Mesenchymal stem cell (in vitro differentiated cells and primary cell): ENCODE measurements around the gene GALNT10.

Source experiments
- DNase-seq: peaks from one replicate; pipeline ENCODE4 v3.0.0-alpha.2; 2013
- H2AFZ ChIP-seq: one replicate; pipeline ENCODE4 v1.6.1; 2013; ENCODE audit warnings: low read depth, mild to moderate bottlenecking, control low read depth, inconsistent platforms, low read length, moderate library complexity
- H2AK5ac ChIP-seq: 2 replicates; pipeline ENCODE4 v1.6.1; 2013; ENCODE audit warnings: low read length, moderate library complexity, mild to moderate bottlenecking, inconsistent platforms; ENCODE audit not compliant: severe bottlenecking
- H2BK120ac ChIP-seq: one replicate; pipeline ENCODE4 v1.6.1; 2013; ENCODE audit warnings: low read depth, mild to moderate bottlenecking, inconsistent platforms, low read length, moderate library complexity
- H2BK12ac ChIP-seq, 2 experiments: one replicate each; pipeline ENCODE4 v1.6.1; 2013; ENCODE audit warnings: inconsistent platforms in 2 of 2, low read length in 2 of 2, mild to moderate bottlenecking in 2 of 2, moderate library complexity in 2 of 2, control low read depth in 1 of 2
- H2BK15ac ChIP-seq: one replicate; pipeline ENCODE4 v1.6.1; 2013; ENCODE audit warnings: mild to moderate bottlenecking, low read depth, inconsistent platforms; ENCODE audit not compliant: poor library complexity, severe bottlenecking
- H2BK5ac ChIP-seq: 2 replicates; pipeline ENCODE4 v1.6.1; 2013; ENCODE audit warnings: low read depth, mild to moderate bottlenecking, low read length, control low read depth, inconsistent platforms; ENCODE audit not compliant: poor library complexity, severe bottlenecking
- H3K14ac ChIP-seq, 2 experiments: one replicate each; pipeline ENCODE4 v1.6.1; 2013; ENCODE audit warnings: inconsistent platforms in 2 of 2, low read length in 2 of 2, control low read depth in 1 of 2, mild to moderate bottlenecking in 1 of 2, moderate library complexity in 1 of 2
- H3K18ac ChIP-seq, 2 experiments: one replicate each; pipeline ENCODE4 v1.6.1; 2013; ENCODE audit warnings: inconsistent platforms in 2 of 2, low read length in 2 of 2, control low read depth in 1 of 2, low read depth in 1 of 2, mild to moderate bottlenecking in 1 of 2
- H3K23ac ChIP-seq, 2 experiments: one replicate each; pipeline ENCODE4 v1.6.1; 2013; ENCODE audit warnings: inconsistent platforms in 2 of 2, low read length in 2 of 2, mild to moderate bottlenecking in 2 of 2, moderate library complexity in 2 of 2, control low read depth in 1 of 2
- H3K27ac ChIP-seq: 2 replicates; pipeline ENCODE4 v1.5.1; 2013; ENCODE audit warnings: mild to moderate bottlenecking, moderate library complexity, low read length, control low read depth, inconsistent platforms; ENCODE audit not compliant: poor library complexity, severe bottlenecking
- H3K27me3 ChIP-seq, 2 experiments: 2 replicates each; pipeline versions ENCODE4 v1.6.1 to v1.7.0; 2013; ENCODE audit warnings: low read length in 2 of 2, mild to moderate bottlenecking in 2 of 2, moderate library complexity in 2 of 2, control low read depth in 1 of 2, inconsistent platforms in 1 of 2; ENCODE audit not compliant: control insufficient read depth in 1 of 2, insufficient read depth in 1 of 2
- H3K36me3 ChIP-seq, 2 experiments: 2 replicates each; pipeline versions ENCODE4 v1.6.1 to v1.7.0; 2013; ENCODE audit warnings: low read length in 2 of 2, control low read depth in 1 of 2, inconsistent platforms in 1 of 2, low read depth in 1 of 2, mild to moderate bottlenecking in 1 of 2; ENCODE audit not compliant: insufficient read depth in 2 of 2, control insufficient read depth in 1 of 2
- H3K4ac ChIP-seq, 2 experiments: one replicate each; pipeline ENCODE4 v1.6.1; 2013; ENCODE audit warnings: inconsistent platforms in 2 of 2, low read length in 2 of 2, mild to moderate bottlenecking in 2 of 2, moderate library complexity in 2 of 2, control low read depth in 1 of 2, low read depth in 1 of 2
- H3K4me1 ChIP-seq: 2 replicates; pipeline ENCODE4 v1.6.1; 2013; ENCODE audit warnings: low read depth, low read length, control low read depth; ENCODE audit not compliant: control insufficient read depth, insufficient read depth
- H3K4me2 ChIP-seq: 2 replicates; pipeline ENCODE4 v1.6.1; 2013; ENCODE audit warnings: low read length, mild to moderate bottlenecking, inconsistent platforms; ENCODE audit not compliant: poor library complexity, severe bottlenecking
- H3K4me3 ChIP-seq, 2 experiments: 2 replicates each; pipeline versions ENCODE4 v1.5.1 to v1.7.0; 2013; ENCODE audit warnings: low read length in 2 of 2, mild to moderate bottlenecking in 2 of 2, control low read depth in 1 of 2, low read depth in 1 of 2; ENCODE audit not compliant: insufficient read depth in 1 of 2
- H3K79me1 ChIP-seq: replicated peaks from 2 replicates; pipeline ENCODE4 v1.6.1; 2013; ENCODE audit warnings: mild to moderate bottlenecking, control low read depth, low read length, inconsistent platforms; ENCODE audit not compliant: poor library complexity, severe bottlenecking
- H3K9ac ChIP-seq: 2 replicates; pipeline ENCODE4 v1.7.0; 2013; ENCODE audit warnings: mild to moderate bottlenecking, low read length, moderate library complexity
- H3K9me3 ChIP-seq: 2 replicates; pipeline ENCODE4 v1.7.0; 2013; ENCODE audit warnings: mild to moderate bottlenecking, low read length; ENCODE audit not compliant: control insufficient read depth
- H4K8ac ChIP-seq: one replicate; pipeline ENCODE4 v1.6.1; 2013; ENCODE audit warnings: inconsistent platforms, mild to moderate bottlenecking, low read length, moderate library complexity
- H4K91ac ChIP-seq: one replicate; pipeline ENCODE4 v1.6.1; 2013; ENCODE audit warnings: mild to moderate bottlenecking, low read length, inconsistent platforms
- WGBS: methylation state at CpG from one replicate; pipeline ENCODE4 v1.1.7; 2013; ENCODE audit warnings: mixed read lengths; 5-methylcytosine and 5-hydroxymethylcytosine counted together

Gene GALNT10

GRCh38 chr5:154412316-154412715, 221.8 kb downstream of the GALNT10 start:
- Histone ChIP-seq H2AFZ (no peak overlapping the region), H3K36me3 (peaks cover 32 to 55% of the 10 kb centered on the region in 2 experiments), H4K91ac (no peak overlapping the region), H3K23ac (no peak overlapping the region), H2BK12ac (no peak overlapping the region), H2BK15ac (no peak overlapping the region), H2BK120ac (no peak overlapping the region), H3K27ac (no peak overlapping the region), H2AK5ac (no peak overlapping the region), H3K4ac (no peak overlapping the region), H3K14ac (no peak overlapping the region), H2BK5ac (no peak overlapping the region), H3K27me3 (no peaks in the 10 kb centered on the region), H4K8ac (no peak overlapping the region), H3K4me2 (no peak overlapping the region), H3K9ac (no peak overlapping the region), H3K79me1 (peaks cover 2% of the 10 kb centered on the region), H3K18ac (no peak overlapping the region), H3K4me1 (no peaks in the 10 kb centered on the region), H3K9me3 (no peaks in the 10 kb centered on the region), H3K4me3 (no peak overlapping the region)
- DNase-seq = no peak
- 90% methylated on average over 3 of the region's 3 CpGs for WGBS

GRCh38 chr5:154412925-154413324, 222.4 kb downstream of the GALNT10 start:
- Histone ChIP-seq H2BK120ac (no peak overlapping the region), H3K4me1 (no peaks in the 10 kb centered on the region), H2AK5ac (no peak overlapping the region), H3K23ac (no peak overlapping the region), H3K27ac (no peak overlapping the region), H3K4me2 (no peak overlapping the region), H2BK5ac (no peak overlapping the region), H2BK15ac (no peak overlapping the region), H2BK12ac (no peak overlapping the region), H3K9ac (no peak overlapping the region), H3K4ac (no peak overlapping the region), H3K14ac (no peak overlapping the region), H3K9me3 (no peaks in the 10 kb centered on the region), H3K18ac (no peak overlapping the region), H3K79me1 (peaks cover 2% of the 10 kb centered on the region), H4K8ac (no peak overlapping the region), H2AFZ (no peak overlapping the region), H3K36me3 (peaks cover 35 to 60% of the 10 kb centered on the region in 2 experiments), H4K91ac (no peak overlapping the region), H3K4me3 (no peak overlapping the region), H3K27me3 (no peaks in the 10 kb centered on the region)
- 91% methylated on average over 9 of the region's 9 CpGs for WGBS
- no peak for DNase-seq

DNA sequence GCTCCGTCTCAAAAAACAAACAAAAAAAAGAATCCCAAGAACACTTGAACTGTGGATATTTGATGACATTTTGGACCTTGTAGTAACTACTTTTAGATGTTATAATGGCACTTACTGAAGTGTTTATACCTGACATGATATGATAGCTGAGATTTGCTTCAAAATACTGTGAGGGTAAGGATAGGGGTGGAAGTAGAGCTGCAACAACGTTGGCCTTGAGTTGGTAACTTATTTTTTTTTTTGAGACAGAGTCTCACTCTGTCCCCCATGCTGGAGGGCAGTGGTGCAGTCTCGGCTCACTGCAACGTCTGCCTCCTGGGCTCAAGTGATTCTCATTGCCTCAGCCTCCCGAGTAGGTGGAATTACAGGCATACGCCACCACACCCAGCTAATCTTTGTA, 224.6 kb downstream of the GALNT10 start:
- Histone ChIP-seq H4K8ac (no peak overlapping the region), H2BK12ac (no peak overlapping the region), H2BK120ac (no peak overlapping the region), H3K9me3 (no peaks in the 10 kb centered on the region), H3K79me1 (peaks cover 2% of the 10 kb centered on the region), H3K4me1 (no peaks in the 10 kb centered on the region), H2AFZ (no peak overlapping the region), H3K23ac (no peak overlapping the region), H2AK5ac (no peak overlapping the region), H2BK5ac (no peak overlapping the region), H3K4ac (no peak overlapping the region), H3K4me2 (no peak overlapping the region), H3K14ac (no peak overlapping the region), H4K91ac (no peak overlapping the region), H3K4me3 (no peak overlapping the region), H3K36me3 (peaks cover 46 to 65% of the 10 kb centered on the region in 2 experiments), H3K18ac (no peak overlapping the region), H2BK15ac (no peak overlapping the region), H3K27ac (no peak overlapping the region), H3K27me3 (no peaks in the 10 kb centered on the region), H3K9ac (no peak overlapping the region)
- DNase-seq = no peak
- 90% methylated on average over 5 of the region's 6 CpGs for WGBS

DNA sequence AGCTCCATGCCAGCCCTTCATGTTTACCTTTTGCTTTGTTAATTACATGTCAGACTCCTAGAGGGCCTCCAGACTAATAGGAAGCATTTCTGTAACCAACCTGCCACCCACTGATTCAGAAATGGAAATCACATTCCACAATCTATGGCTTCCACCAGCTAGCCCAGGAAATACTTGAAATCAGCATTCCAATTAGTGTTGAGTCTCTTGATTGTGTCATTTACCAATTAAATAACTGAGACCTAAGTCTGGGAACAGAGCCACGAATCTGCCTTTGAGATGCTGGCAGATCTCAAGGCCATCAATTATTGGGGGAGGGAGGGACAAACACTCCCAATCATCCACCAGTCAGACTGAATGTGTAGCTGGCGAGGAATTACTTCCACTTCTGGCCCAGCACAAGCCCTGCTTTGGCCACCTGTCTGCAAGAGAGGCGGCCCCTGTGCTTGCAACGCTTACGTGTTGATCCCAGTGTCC, 227.8 kb downstream of the GALNT10 start:
- Histone ChIP-seq H3K4me2 (no peak overlapping the region), H4K91ac (no peak overlapping the region), H3K18ac (no peak overlapping the region), H2BK120ac (no peak overlapping the region), H2BK15ac (no peak overlapping the region), H3K79me1 (peaks cover 6% of the 10 kb centered on the region), H2AFZ (no peak overlapping the region), H4K8ac (no peak overlapping the region), H3K27ac (no peak overlapping the region), H3K23ac (no peak overlapping the region), H2BK5ac (no peak overlapping the region), H3K9me3 (no peaks in the 10 kb centered on the region), H3K36me3 (peaks cover 24 to 34% of the 10 kb centered on the region in 2 experiments), H2BK12ac (no peak overlapping the region), H3K4me1 (no peaks in the 10 kb centered on the region), H3K27me3 (no peaks in the 10 kb centered on the region), H3K4me3 (no peak overlapping the region), H3K4ac (no peak overlapping the region), H3K14ac (no peak overlapping the region), H2AK5ac (no peak overlapping the region), H3K9ac (no peak overlapping the region)
- DNase-seq = no peak
- 95% methylated on average over 5 of the region's 5 CpGs for whole genome bisulfite sequencing
